ENCODE data around the gene CFAP74. TPM values are rescaled to one million over a fixed set of nuclear protein-coding genes. Genes with fewer than 3 reads are reported as not detected.
"Not testable (repeated sequence)": the region's sequence is repeated elsewhere in the genome, so short reads cannot be mapped to it uniquely, and the experiment has no call there.

CFAP74 gene
- total RNA-seq, 1 experiment from 2014 or later: not detected

- no peak overlapping the region for H3K9ac ChIP-seq (ENCODE audit: low read length)
- BruUV-seq (replicated peaks): no TSS peak
- no peaks in the 10 kb centered on the region for H3K4me1 ChIP-seq (ENCODE audit: insufficient read depth, low read length)
- no peaks in the 10 kb centered on the region for H3K9me2 ChIP-seq (replicated peaks; ENCODE audit: low read length)
- no peaks in the 10 kb centered on the region for H3K27me3 ChIP-seq (ENCODE audit: low read length)
- ChIA-PET CTCF (no interaction called here), POLR2A (ENCODE audit: unreplicated experiment) (no interaction called here)
- TF ChIP-seq EZH2 (IDR thresholded peaks at IDR 0.05; ENCODE audit: low read length, unreplicated experiment) (no peak), EZH2phosphoT487 (IDR thresholded peaks at IDR 0.05; ENCODE audit: borderline replicate concordance, low read length) (no peak), CTCF (conservative IDR thresholded peaks at IDR 0.05; ENCODE audit: low read depth, low read length) (no peak)
- intact Hi-C loops (cut with micrococcal nuclease): no loop called here
- no peak overlapping the region for H3K27ac ChIP-seq (ENCODE audit: low read length)
- no peaks in the 10 kb centered on the region for H3K36me3 ChIP-seq (ENCODE audit: low read depth, low read length)
- ATAC-seq: no peak
- no peaks in the 10 kb centered on the region for H3K79me2 ChIP-seq (ENCODE audit: low read length)
- H4K20me1 ChIP-seq (ENCODE audit: low read length): no peaks in the 10 kb centered on the region
- no peak overlapping the region for H3K4me2 ChIP-seq (ENCODE audit: low read length)
- no peak overlapping the region for H3K4me3 ChIP-seq (ENCODE audit: low read length)
- no peaks in the 10 kb centered on the region for H3F3A ChIP-seq (ENCODE audit: low read length, unreplicated experiment)
- DNase-seq: no peak
- no peak overlapping the region for H2AFZ ChIP-seq (ENCODE audit: low read length)
- H3K9me3 ChIP-seq (ENCODE audit: low read length): no peaks in the 10 kb centered on the region
These were observed 23.0 kb downstream of the CFAP74 start for GRCh38 chr1:1980467-1981141.

GRCh38 chr1:1979482-1980165, 24.0 kb downstream of the CFAP74 start:
- no peaks in the 10 kb centered on the region for H4K20me1 ChIP-seq (ENCODE audit: low read length)
- ChIA-PET POLR2A (ENCODE audit: unreplicated experiment) (no interaction called here), CTCF (no interaction called here)
- DNase-seq (no peak), ATAC-seq (no peak)
- H3F3A ChIP-seq (ENCODE audit: low read length, unreplicated experiment): no peaks in the 10 kb centered on the region
- intact Hi-C loops (cut with micrococcal nuclease): no loop called here
- no peaks in the 10 kb centered on the region for H3K36me3 ChIP-seq (ENCODE audit: low read depth, low read length)
- H3K4me2 ChIP-seq (ENCODE audit: low read length): no peak overlapping the region
- no peak for TF ChIP-seq EZH2 (IDR thresholded peaks at IDR 0.05; ENCODE audit: low read length, unreplicated experiment)
- no peak for TF ChIP-seq EZH2phosphoT487 (IDR thresholded peaks at IDR 0.05; ENCODE audit: borderline replicate concordance, low read length)
- no peak for TF ChIP-seq CTCF (conservative IDR thresholded peaks at IDR 0.05; ENCODE audit: low read depth, low read length)
- H3K9me2 ChIP-seq (replicated peaks; ENCODE audit: low read length): no peaks in the 10 kb centered on the region
- BruUV-seq (replicated peaks): no TSS peak
- H3K9ac ChIP-seq (ENCODE audit: low read length): no peak overlapping the region
- H2AFZ ChIP-seq (ENCODE audit: low read length): no peak overlapping the region
- H3K9me3 ChIP-seq (ENCODE audit: low read length): no peaks in the 10 kb centered on the region
- peaks cover 3% of the 10 kb centered on the region; the same call in 1 of the 2 replicates for H3K27me3 ChIP-seq (ENCODE audit: low read length)
- H3K4me3 ChIP-seq (ENCODE audit: low read length): no peak overlapping the region
- no peak overlapping the region for H3K27ac ChIP-seq (ENCODE audit: low read length)
- H3K4me1 ChIP-seq (ENCODE audit: insufficient read depth, low read length): no peaks in the 10 kb centered on the region
- no peaks in the 10 kb centered on the region for H3K79me2 ChIP-seq (ENCODE audit: low read length)

- H3K9me2 ChIP-seq (replicated peaks; ENCODE audit: low read length); H3K9me3 ChIP-seq (ENCODE audit: low read length); H3K27ac ChIP-seq (ENCODE audit: low read length); H3K4me2 ChIP-seq (ENCODE audit: low read length); intact Hi-C loops (cut with micrococcal nuclease); POLR2A ChIA-PET (ENCODE audit: unreplicated experiment); H3K36me3 ChIP-seq (ENCODE audit: low read depth, low read length); DNase-seq; H3K27me3 ChIP-seq (ENCODE audit: low read length); ATAC-seq; H3K9ac ChIP-seq (ENCODE audit: low read length); CTCF ChIA-PET; H2AFZ ChIP-seq (ENCODE audit: low read length); H3K4me3 ChIP-seq (ENCODE audit: low read length); H3K79me2 ChIP-seq (ENCODE audit: low read length); H3F3A ChIP-seq (ENCODE audit: low read length, unreplicated experiment); H4K20me1 ChIP-seq (ENCODE audit: low read length); BruUV-seq (replicated peaks); H3K4me1 ChIP-seq (ENCODE audit: insufficient read depth, low read length): not testable (repeated sequence)
These were observed 24.7 kb downstream of the CFAP74 start for GRCh38 chr1:1978690-1979481.

All from PC-3 (cell line).